MCF 10A (cell line): ENCODE measurements around the gene TAS1R2. TPM values are rescaled to one million over a fixed set of nuclear protein-coding genes. Genes with fewer than 3 reads are reported as not detected.
A peak's percentile ranks its signal among the peaks of the same experiment; 100 is the strongest.

Experiments
- Bru-seq: library from RNA; stranded (reverse); fragments of 400-500 nt; gene quantifications from one replicate; lab custom pipeline; 2021; lab: Mats Ljungman, UMichigan
- BruChase-seq, 2 experiments: library from RNA; stranded (reverse); fragments of 400-500 nt; gene quantifications; one replicate each; lab custom pipeline; 2021; lab: Mats Ljungman, UMichigan
- BruUV-seq: library from RNA; stranded (reverse); fragments of 400-500 nt; replicated peaks from 2 replicates; lab custom pipeline; 2021; lab: Mats Ljungman, UMichigan
- CTCF ChIA-PET: fragments of 300-600 bp; sonication (Branson Sonifier 250); formaldehyde crosslinking; extraction: SDS; loops from one replicate; lab custom pipeline; 2021; ENCODE audit warnings: antibody characterized with exemption, inconsistent platforms; lab: Yijun Ruan, JAX
- POLR2A ChIA-PET: fragments of 300-600, 350-650 bp; sonication (Branson Sonifier 250); formaldehyde crosslinking; extraction: SDS; loops from one replicate; lab custom pipeline; 2020; ENCODE audit warnings: antibody characterized with exemption, inconsistent platforms; lab: Yijun Ruan, JAX
- DNase-seq: peaks from one replicate; pipeline ENCODE4 v3.0.0-alpha.2; 2018; ENCODE audit not compliant: unreplicated experiment
- H3K27ac Mint-ChIP-seq: one replicate; pipeline ENCODE4 v1.8.0; 2022; ENCODE audit warnings: mild to moderate bottlenecking, low read depth, mixed read lengths; ENCODE audit not compliant: unreplicated experiment
- H3K27me3 Mint-ChIP-seq: one replicate; pipeline ENCODE4 v1.8.0; 2022; ENCODE audit warnings: mixed read lengths; ENCODE audit not compliant: insufficient read depth, unreplicated experiment
- H3K36me3 Mint-ChIP-seq: one replicate; pipeline ENCODE4 v1.8.0; 2022; ENCODE audit warnings: mild to moderate bottlenecking, moderate library complexity, mixed read lengths; ENCODE audit not compliant: insufficient read depth, unreplicated experiment
- H3K4me1 Mint-ChIP-seq: one replicate; pipeline ENCODE4 v1.8.0; 2022; ENCODE audit warnings: mixed read lengths; ENCODE audit not compliant: insufficient read depth, unreplicated experiment
- H3K4me3 Mint-ChIP-seq: one replicate; pipeline ENCODE4 v1.8.0; 2022; ENCODE audit warnings: mild to moderate bottlenecking, moderate library complexity, mixed read lengths; ENCODE audit not compliant: unreplicated experiment
- H3K9me3 Mint-ChIP-seq: one replicate; pipeline ENCODE4 v1.8.0; 2022; ENCODE audit warnings: mixed read lengths; ENCODE audit not compliant: unreplicated experiment
- CTCF ChIP-seq: fragments of 200-600 bp; IDR thresholded peaks from one replicate; pipeline ENCODE4 v1.8.0; 2022; ENCODE audit warnings: antibody characterized with exemption, mild to moderate bottlenecking; ENCODE audit not compliant: unreplicated experiment
- intact Hi-C: fragments of 100-400 bp; cut with micrococcal nuclease; formaldehyde crosslinking; loops from 2 replicates; pipeline ENCODE4 v1.14.1; 2022
- long read RNA-seq: library from polyadenylated mRNA; stranded (forward); transcript quantifications from one replicate; pipeline ENCODE4 v2.0.0, GENCODE V29; 2022
- total RNA-seq: library from RNA; stranded (reverse); gene quantifications from 2 replicates; pipeline ENCODE4 v1.2.3, GENCODE V29; 2022

Gene TAS1R2
- total RNA-seq (not detected in 2 replicates), Bru-seq, nascent RNA (not detected), BruChase-seq, experiment 1, labeled RNA remaining after a 6-hour chase (percentile 14 among the genes with signal in this experiment), BruChase-seq, experiment 2, labeled RNA remaining after a 2-hour chase (not detected)
- long read RNA-seq, result 0 reads

GRCh38 chr1:18859560-18859959 lies at the start of gene TAS1R2:
TAS1R2 (minus strand) TSS chr1:18859660; CDS start chr1:18859660, 0 bp downstream.
- Mint-ChIP-seq H3K36me3 (no peaks in the 10 kb centered on the region), H3K27me3 (peaks cover 36% of the 10 kb centered on the region), H3K4me3 (no peak within 1 kb of the TSS), H3K9me3 (no peaks in the 10 kb centered on the region), H3K4me1 (no peaks in the 10 kb centered on the region), H3K27ac (no peak within 1 kb of the TSS)
- TF ChIP-seq CTCF, result no peak
- DNase-seq, result no peak
- BruUV-seq, result no TSS peak
- intact Hi-C loops, result no loop called here
- ChIA-PET POLR2A (no interaction called here), CTCF (no interaction called here)

GRCh38 chr1:18907917-18908845 lies 48.7 kb upstream of the TAS1R2 start:
- Mint-ChIP-seq H3K4me3 (no peak overlapping the region), H3K36me3 (peaks cover 47% of the 10 kb centered on the region), H3K27me3 (no peaks in the 10 kb centered on the region), H3K4me1 (peaks cover 6% of the 10 kb centered on the region), H3K9me3 (no peaks in the 10 kb centered on the region), H3K27ac (no peak overlapping the region)
- CTCF ChIA-PET, result interaction anchor here (0.6 to 4.2 kb wide), 28 partner anchors 8 to 1584 kb away, joined by 3 to 52 read pairs (median 6); no protein-coding TSS in a partner anchor
- no peak for TF ChIP-seq CTCF
- POLR2A ChIA-PET, result interaction anchor here (1.2 to 3.4 kb wide), 8 partner anchors 15 to 190 kb away, joined by 3 to 17 read pairs (median 5); partner anchors contain the start of gene IFFO2
- DNase-seq, result no peak
- BruUV-seq, result no TSS peak
- intact Hi-C loops, result loop anchor here (1.0 kb wide), 2 partner anchors 188 to 205 kb away; no protein-coding TSS in a partner anchor

DNA sequence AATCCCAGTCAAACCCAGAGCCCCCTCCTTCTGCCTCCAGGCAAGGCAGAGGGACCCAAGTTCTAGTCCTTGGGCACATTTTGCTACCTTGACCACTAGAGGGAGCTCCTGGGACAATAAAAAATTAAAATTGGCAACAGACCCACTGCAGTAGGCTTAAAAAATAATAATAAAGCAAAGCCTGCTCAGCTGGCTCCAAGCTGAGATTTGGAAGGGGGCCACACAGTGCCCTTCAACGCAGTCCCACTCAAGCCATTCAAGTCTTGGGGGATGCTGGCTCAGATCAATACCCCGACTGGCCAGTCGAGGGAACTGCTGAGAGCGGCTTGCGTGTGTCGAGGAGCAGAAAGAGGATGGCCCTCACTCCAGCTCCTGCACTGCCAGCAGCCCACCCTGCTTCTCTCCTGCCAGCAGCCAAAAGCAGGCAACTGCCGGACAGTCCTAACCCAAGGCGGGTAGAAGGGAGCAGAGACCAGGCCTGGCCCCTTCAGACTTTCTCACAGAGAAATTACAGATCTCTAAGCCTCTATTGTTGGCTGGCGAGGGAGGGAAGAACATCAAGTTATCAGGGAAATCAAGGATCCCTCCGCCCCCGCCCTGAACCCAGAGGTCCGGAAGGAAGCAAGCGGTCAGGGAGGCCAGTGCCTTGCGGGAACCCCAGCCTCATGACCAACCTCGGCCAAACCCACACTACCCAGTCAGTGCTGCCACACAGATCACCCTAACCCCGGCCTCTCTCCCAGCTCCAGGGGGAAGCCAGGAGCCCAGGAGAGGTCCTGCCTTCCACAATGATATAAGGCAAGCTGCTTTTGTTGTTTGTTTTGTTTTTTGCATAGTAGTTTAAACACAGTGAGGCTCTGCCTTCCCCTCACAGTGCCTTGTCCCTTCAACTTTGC lies 47.8 kb upstream of the TAS1R2 start:
- peaks cover 7% of the 10 kb centered on the region for H3K4me1 Mint-ChIP-seq
- peak; percentile 80 for TF ChIP-seq CTCF
- peaks cover 42% of the 10 kb centered on the region for H3K36me3 Mint-ChIP-seq
- ChIA-PET CTCF (interaction anchor here (0.6 to 4.2 kb wide), 31 partner anchors 8 to 238 kb away, joined by 3 to 52 read pairs (median 5); no protein-coding TSS in a partner anchor), POLR2A (interaction anchor here (0.6 to 3.4 kb wide), 8 partner anchors 47 to 221 kb away, joined by 3 to 17 read pairs (median 4); partner anchors contain the start of gene IFFO2)
- H3K27ac Mint-ChIP-seq, result no peak overlapping the region
- no peaks in the 10 kb centered on the region for H3K27me3 Mint-ChIP-seq
- BruUV-seq, result TSS peak; percentile 13
- H3K4me3 Mint-ChIP-seq, result no peak overlapping the region
- intact Hi-C loops, result loop anchor here (1.0 kb wide), 2 partner anchors 189 to 206 kb away; no protein-coding TSS in a partner anchor
- DNase-seq, result peak; percentile 69
- H3K9me3 Mint-ChIP-seq, result no peaks in the 10 kb centered on the region
